T-helper 2 cell treated with Interferon-gamma antibody and Interleukin-4, amounts not matched to agents 5 μg/mL and 100 μg/mL, for 36 hours (primary cell): ENCODE measurements around the gene ROR2.

Source experiments
- DNase-seq: peaks from one replicate; pipeline ENCODE4 v3.0.0; 2021; ENCODE audit warnings: low spot score
- H3K27ac Mint-ChIP-seq: one replicate; pipeline ENCODE4 v1.8.0; 2021; ENCODE audit warnings: mild to moderate bottlenecking, mixed read lengths
- H3K27me3 Mint-ChIP-seq: one replicate; pipeline ENCODE4 v1.8.0; 2021; ENCODE audit warnings: low read depth, mixed read lengths
- H3K36me3 Mint-ChIP-seq: one replicate; pipeline ENCODE4 v1.8.0; 2021; ENCODE audit warnings: low read depth, mixed read lengths
- H3K4me1 Mint-ChIP-seq: one replicate; pipeline ENCODE4 v1.8.0; 2021; ENCODE audit warnings: low read depth, mixed read lengths
- H3K4me3 Mint-ChIP-seq: one replicate; pipeline ENCODE4 v1.8.0; 2022; ENCODE audit warnings: mild to moderate bottlenecking, moderate library complexity, mixed read lengths
- H3K9me3 Mint-ChIP-seq: one replicate; pipeline ENCODE4 v1.8.0; 2021; ENCODE audit warnings: mixed read lengths

The ROR2 gene

GRCh38 chr9:91676046-91676445, 274.0 kb downstream of the ROR2 start:
- Mint-ChIP-seq H3K4me3 (no peak overlapping the region), H3K27ac (no peak overlapping the region), H3K9me3 (no peaks in the 10 kb centered on the region), H3K36me3 (no peaks in the 10 kb centered on the region), H3K27me3 (peaks cover 51% of the 10 kb centered on the region), H3K4me1 (no peaks in the 10 kb centered on the region)
- no peak for DNase-seq

GRCh38 chr9:91664663-91665062, 285.4 kb downstream of the ROR2 start:
- Mint-ChIP-seq H3K9me3 (no peaks in the 10 kb centered on the region), H3K27ac (no peak overlapping the region), H3K27me3 (peaks cover 18% of the 10 kb centered on the region), H3K4me1 (no peaks in the 10 kb centered on the region), H3K36me3 (no peaks in the 10 kb centered on the region), H3K4me3 (no peak overlapping the region)
- DNase-seq, result no peak

- Mint-ChIP-seq H3K9me3 (no peaks in the 10 kb centered on the region), H3K4me3 (no peak overlapping the region), H3K36me3 (no peaks in the 10 kb centered on the region), H3K27ac (no peak overlapping the region), H3K27me3 (peaks cover 15% of the 10 kb centered on the region), H3K4me1 (no peaks in the 10 kb centered on the region)
- DNase-seq, result no peak
These were observed 286.2 kb downstream of the ROR2 start for GRCh38 chr9:91663858-91664257.

GRCh38 chr9:91661451-91661850, 288.6 kb downstream of the ROR2 start:
- no peak overlapping the region for H3K4me3 Mint-ChIP-seq
- H3K27ac Mint-ChIP-seq, result no peak overlapping the region
- H3K9me3 Mint-ChIP-seq, result no peaks in the 10 kb centered on the region
- no peak for DNase-seq
- H3K27me3 Mint-ChIP-seq, result peaks cover 6% of the 10 kb centered on the region
- H3K36me3 Mint-ChIP-seq, result no peaks in the 10 kb centered on the region
- no peaks in the 10 kb centered on the region for H3K4me1 Mint-ChIP-seq

- Mint-ChIP-seq H3K36me3 (no peaks in the 10 kb centered on the region), H3K4me1 (no peaks in the 10 kb centered on the region), H3K9me3 (no peaks in the 10 kb centered on the region), H3K27me3 (peaks cover 14% of the 10 kb centered on the region), H3K4me3 (no peak overlapping the region), H3K27ac (no peak overlapping the region)
- no peak for DNase-seq
These were observed 289.5 kb downstream of the ROR2 start for GRCh38 chr9:91660521-91660920.

- DNase-seq, result no peak
- H3K4me3 Mint-ChIP-seq, result no peak overlapping the region
- no peaks in the 10 kb centered on the region for H3K36me3 Mint-ChIP-seq
- no peaks in the 10 kb centered on the region for H3K9me3 Mint-ChIP-seq
- H3K27me3 Mint-ChIP-seq, result peaks cover 17% of the 10 kb centered on the region
- no peaks in the 10 kb centered on the region for H3K4me1 Mint-ChIP-seq
- H3K27ac Mint-ChIP-seq, result no peak overlapping the region
These were observed 290.2 kb downstream of the ROR2 start for GRCh38 chr9:91659529-91660495.

- peaks cover 17% of the 10 kb centered on the region for H3K27me3 Mint-ChIP-seq
- no peak for DNase-seq
- no peaks in the 10 kb centered on the region for H3K36me3 Mint-ChIP-seq
- H3K27ac Mint-ChIP-seq, result no peak overlapping the region
- H3K4me1 Mint-ChIP-seq, result no peaks in the 10 kb centered on the region
- no peaks in the 10 kb centered on the region for H3K9me3 Mint-ChIP-seq
- no peak overlapping the region for H3K4me3 Mint-ChIP-seq
These were observed 291.4 kb downstream of the ROR2 start for GRCh38 chr9:91658513-91659105.

GRCh38 chr9:91657501-91657900, 292.5 kb downstream of the ROR2 start:
- no peak overlapping the region for H3K4me3 Mint-ChIP-seq
- H3K9me3 Mint-ChIP-seq, result no peaks in the 10 kb centered on the region
- H3K27ac Mint-ChIP-seq, result no peak overlapping the region
- no peak for DNase-seq
- H3K36me3 Mint-ChIP-seq, result no peaks in the 10 kb centered on the region
- peaks cover 22% of the 10 kb centered on the region for H3K27me3 Mint-ChIP-seq
- H3K4me1 Mint-ChIP-seq, result no peaks in the 10 kb centered on the region

GRCh38 chr9:91655658-91656057, 294.4 kb downstream of the ROR2 start:
- H3K4me1 Mint-ChIP-seq, result no peaks in the 10 kb centered on the region
- no peaks in the 10 kb centered on the region for H3K36me3 Mint-ChIP-seq
- DNase-seq, result no peak
- H3K9me3 Mint-ChIP-seq, result no peaks in the 10 kb centered on the region
- H3K27me3 Mint-ChIP-seq, result peaks cover 29% of the 10 kb centered on the region
- no peak overlapping the region for H3K27ac Mint-ChIP-seq
- no peak overlapping the region for H3K4me3 Mint-ChIP-seq

- H3K4me1 Mint-ChIP-seq, result no peaks in the 10 kb centered on the region
- H3K36me3 Mint-ChIP-seq, result no peaks in the 10 kb centered on the region
- no peak for DNase-seq
- H3K9me3 Mint-ChIP-seq, result no peaks in the 10 kb centered on the region
- H3K27me3 Mint-ChIP-seq, result peaks cover 30% of the 10 kb centered on the region
- H3K4me3 Mint-ChIP-seq, result no peak overlapping the region
- H3K27ac Mint-ChIP-seq, result no peak overlapping the region
These were observed 294.8 kb downstream of the ROR2 start for GRCh38 chr9:91655215-91655614.

- Mint-ChIP-seq H3K4me3 (no peak overlapping the region), H3K4me1 (no peaks in the 10 kb centered on the region), H3K36me3 (no peaks in the 10 kb centered on the region), H3K27me3 (peaks cover 33% of the 10 kb centered on the region), H3K27ac (no peak overlapping the region), H3K9me3 (no peaks in the 10 kb centered on the region)
- DNase-seq, result no peak
These were observed 295.5 kb downstream of the ROR2 start for GRCh38 chr9:91654527-91654926.

GRCh38 chr9:91647371-91647770, 302.7 kb downstream of the ROR2 start:
- Mint-ChIP-seq H3K4me1 (no peaks in the 10 kb centered on the region), H3K36me3 (no peaks in the 10 kb centered on the region), H3K27me3 (peaks cover 26% of the 10 kb centered on the region), H3K9me3 (no peaks in the 10 kb centered on the region), H3K4me3 (no peak overlapping the region), H3K27ac (no peak overlapping the region)
- no peak for DNase-seq

GRCh38 chr9:91646702-91647101, 303.3 kb downstream of the ROR2 start:
- H3K4me3 Mint-ChIP-seq, result no peak overlapping the region
- no peaks in the 10 kb centered on the region for H3K4me1 Mint-ChIP-seq
- DNase-seq, result no peak
- H3K9me3 Mint-ChIP-seq, result no peaks in the 10 kb centered on the region
- H3K36me3 Mint-ChIP-seq, result no peaks in the 10 kb centered on the region
- no peak overlapping the region for H3K27ac Mint-ChIP-seq
- H3K27me3 Mint-ChIP-seq, result peaks cover 26% of the 10 kb centered on the region

- peaks cover 16% of the 10 kb centered on the region for H3K27me3 Mint-ChIP-seq
- no peak overlapping the region for H3K4me3 Mint-ChIP-seq
- H3K27ac Mint-ChIP-seq, result no peak overlapping the region
- H3K9me3 Mint-ChIP-seq, result no peaks in the 10 kb centered on the region
- no peaks in the 10 kb centered on the region for H3K4me1 Mint-ChIP-seq
- no peak for DNase-seq
- no peaks in the 10 kb centered on the region for H3K36me3 Mint-ChIP-seq
These were observed 305.6 kb downstream of the ROR2 start for GRCh38 chr9:91644433-91644832.
